Ishikawa (cell line): ENCODE data around the gene NEGR1.

Source experiments
- CEBPB ChIP-seq: IDR thresholded peaks from 2 replicates; pipeline ENCODE4 v1.6.1; 2012
- CREB1 ChIP-seq: IDR thresholded peaks from 2 replicates; pipeline ENCODE4 v1.6.1; 2012; ENCODE audit warnings: low read depth
- EGR1 ChIP-seq: IDR thresholded peaks from 2 replicates; pipeline ENCODE4 v1.6.1; 2012
- EP300 ChIP-seq: IDR thresholded peaks from 2 replicates; pipeline ENCODE4 v1.6.1; 2012; ENCODE audit warnings: borderline replicate concordance
- FOXM1 ChIP-seq: IDR thresholded peaks from 2 replicates; pipeline ENCODE4 v1.6.1; 2012; ENCODE audit warnings: low read depth, borderline replicate concordance
- NFIC ChIP-seq: IDR thresholded peaks from 2 replicates; pipeline ENCODE4 v1.6.1; 2012
- RAD21 ChIP-seq: IDR thresholded peaks from 2 replicates; pipeline ENCODE4 v1.6.1; 2012; ENCODE audit warnings: low read depth
- TAF1 ChIP-seq: IDR thresholded peaks from 2 replicates; pipeline ENCODE4 v1.6.1; 2012; ENCODE audit warnings: low read depth, mild to moderate bottlenecking
- TCF12 ChIP-seq: IDR thresholded peaks from 2 replicates; pipeline ENCODE4 v1.6.1; 2012; ENCODE audit warnings: low read depth
- TEAD4 ChIP-seq: IDR thresholded peaks from 2 replicates; pipeline ENCODE4 v1.6.1; 2012
- YY1 ChIP-seq: IDR thresholded peaks from 2 replicates; pipeline ENCODE4 v1.6.1; 2012; ENCODE audit warnings: low read depth
- ZBTB7A ChIP-seq: IDR thresholded peaks from 2 replicates; pipeline ENCODE4 v1.6.1; 2012; ENCODE audit warnings: low read depth
- TF ChIP-seq, protein P1 (sequence below): IDR thresholded peaks from 2 replicates; pipeline ENCODE4 v1.6.1; 2012
- TF ChIP-seq, protein P2 (sequence below): IDR thresholded peaks from 2 replicates; pipeline ENCODE4 v1.6.1; 2012
- TF ChIP-seq, protein P3 (sequence below): IDR thresholded peaks from 2 replicates; pipeline ENCODE4 v1.6.1; 2012; ENCODE audit warnings: low read depth, mild to moderate bottlenecking

The NEGR1 gene

DNA sequence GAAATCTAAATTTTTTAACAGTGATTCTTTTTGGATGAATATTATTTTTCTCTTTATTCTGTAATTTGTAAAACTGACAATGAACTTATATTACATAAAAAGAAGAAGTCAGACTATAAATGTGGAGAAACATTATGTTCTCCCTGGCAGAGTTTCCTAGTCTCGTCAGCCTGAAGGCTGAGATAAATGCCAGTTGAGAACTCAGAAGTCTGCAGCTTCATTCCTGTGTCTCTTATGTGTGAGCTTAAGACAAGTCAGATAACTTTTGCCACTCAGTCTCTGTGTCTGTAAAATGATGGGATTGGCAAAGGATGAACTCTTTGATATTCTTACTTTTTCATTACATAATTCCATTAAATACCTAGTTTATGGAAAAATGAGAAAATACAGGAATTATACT lies 632.7 kb downstream of the NEGR1 start:
- TF ChIP-seq RAD21 (no peak), NFIC (no peak), TCF12 (no peak), CEBPB (no peak), EGR1 (no peak), EP300 (no peak), TAF1 (no peak), YY1 (no peak), FOXM1 (no peak), ZBTB7A (no peak), TEAD4 (no peak)
- TF ChIP-seq, protein P1, sequence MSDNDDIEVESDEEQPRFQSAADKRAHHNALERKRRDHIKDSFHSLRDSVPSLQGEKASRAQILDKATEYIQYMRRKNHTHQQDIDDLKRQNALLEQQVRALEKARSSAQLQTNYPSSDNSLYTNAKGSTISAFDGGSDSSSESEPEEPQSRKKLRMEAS, result no peak
- TF ChIP-seq, protein P2, sequence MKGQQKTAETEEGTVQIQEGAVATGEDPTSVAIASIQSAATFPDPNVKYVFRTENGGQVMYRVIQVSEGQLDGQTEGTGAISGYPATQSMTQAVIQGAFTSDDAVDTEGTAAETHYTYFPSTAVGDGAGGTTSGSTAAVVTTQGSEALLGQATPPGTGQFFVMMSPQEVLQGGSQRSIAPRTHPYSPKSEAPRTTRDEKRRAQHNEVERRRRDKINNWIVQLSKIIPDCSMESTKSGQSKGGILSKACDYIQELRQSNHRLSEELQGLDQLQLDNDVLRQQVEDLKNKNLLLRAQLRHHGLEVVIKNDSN, result no peak
- TF ChIP-seq, protein P3, sequence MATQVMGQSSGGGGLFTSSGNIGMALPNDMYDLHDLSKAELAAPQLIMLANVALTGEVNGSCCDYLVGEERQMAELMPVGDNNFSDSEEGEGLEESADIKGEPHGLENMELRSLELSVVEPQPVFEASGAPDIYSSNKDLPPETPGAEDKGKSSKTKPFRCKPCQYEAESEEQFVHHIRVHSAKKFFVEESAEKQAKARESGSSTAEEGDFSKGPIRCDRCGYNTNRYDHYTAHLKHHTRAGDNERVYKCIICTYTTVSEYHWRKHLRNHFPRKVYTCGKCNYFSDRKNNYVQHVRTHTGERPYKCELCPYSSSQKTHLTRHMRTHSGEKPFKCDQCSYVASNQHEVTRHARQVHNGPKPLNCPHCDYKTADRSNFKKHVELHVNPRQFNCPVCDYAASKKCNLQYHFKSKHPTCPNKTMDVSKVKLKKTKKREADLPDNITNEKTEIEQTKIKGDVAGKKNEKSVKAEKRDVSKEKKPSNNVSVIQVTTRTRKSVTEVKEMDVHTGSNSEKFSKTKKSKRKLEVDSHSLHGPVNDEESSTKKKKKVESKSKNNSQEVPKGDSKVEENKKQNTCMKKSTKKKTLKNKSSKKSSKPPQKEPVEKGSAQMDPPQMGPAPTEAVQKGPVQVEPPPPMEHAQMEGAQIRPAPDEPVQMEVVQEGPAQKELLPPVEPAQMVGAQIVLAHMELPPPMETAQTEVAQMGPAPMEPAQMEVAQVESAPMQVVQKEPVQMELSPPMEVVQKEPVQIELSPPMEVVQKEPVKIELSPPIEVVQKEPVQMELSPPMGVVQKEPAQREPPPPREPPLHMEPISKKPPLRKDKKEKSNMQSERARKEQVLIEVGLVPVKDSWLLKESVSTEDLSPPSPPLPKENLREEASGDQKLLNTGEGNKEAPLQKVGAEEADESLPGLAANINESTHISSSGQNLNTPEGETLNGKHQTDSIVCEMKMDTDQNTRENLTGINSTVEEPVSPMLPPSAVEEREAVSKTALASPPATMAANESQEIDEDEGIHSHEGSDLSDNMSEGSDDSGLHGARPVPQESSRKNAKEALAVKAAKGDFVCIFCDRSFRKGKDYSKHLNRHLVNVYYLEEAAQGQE, result no peak

DNA sequence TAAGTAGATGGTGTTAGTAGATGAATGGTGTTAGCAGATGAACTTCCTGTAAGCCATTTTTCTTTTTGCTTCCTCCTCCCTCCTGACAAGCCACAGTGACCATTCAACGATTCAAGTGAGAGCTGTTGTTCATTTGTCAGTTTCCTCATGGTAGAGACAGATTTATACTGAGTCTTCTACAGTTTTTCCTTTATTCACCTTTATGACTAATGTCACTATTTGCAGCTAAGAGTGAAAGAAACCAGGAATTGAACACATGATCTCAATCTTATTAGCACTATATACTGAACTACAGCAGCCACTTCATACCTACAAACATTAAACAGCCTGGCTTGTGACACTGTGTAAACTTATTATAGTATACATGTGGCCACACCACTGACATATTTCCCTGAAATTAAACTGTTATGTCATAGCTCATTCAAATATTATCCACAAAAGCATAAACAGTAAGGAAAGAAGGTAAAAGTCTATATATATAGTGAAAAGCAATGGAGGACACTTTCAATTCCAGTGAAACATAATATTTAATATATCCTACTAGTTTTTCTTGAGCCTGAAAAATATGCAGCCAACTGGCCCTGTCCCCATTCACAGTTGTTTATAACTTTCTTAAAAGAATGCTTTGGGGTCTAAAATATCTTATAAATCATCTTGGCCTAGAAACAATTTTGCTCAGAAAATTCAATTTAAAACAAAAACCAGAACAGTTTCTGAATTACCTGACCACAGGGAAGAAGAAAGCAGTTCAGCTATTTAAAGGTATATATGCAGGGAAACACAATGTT lies 634.6 kb downstream of the NEGR1 start:
- TF ChIP-seq, protein P1, result no peak
- TF ChIP-seq EP300, result no peak
- no peak for TF ChIP-seq EGR1

DNA sequence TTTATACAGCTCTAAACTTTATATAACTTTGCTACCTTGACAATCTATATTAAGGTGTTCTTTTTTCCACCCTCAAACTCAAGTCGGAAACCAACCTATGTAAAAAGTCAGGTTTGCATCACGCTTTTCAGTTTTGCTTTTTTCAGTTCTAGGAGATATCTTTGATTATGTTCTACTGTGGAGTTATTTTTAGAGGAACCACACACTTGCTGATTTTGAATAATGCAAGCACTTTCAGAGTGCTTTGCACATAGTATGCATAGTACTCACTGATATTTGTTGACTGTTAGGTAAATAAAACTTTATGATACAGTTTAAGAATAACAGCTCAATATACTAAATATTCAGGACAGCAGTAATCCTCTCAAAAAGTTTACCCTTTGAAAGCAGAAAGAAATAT lies 637.3 kb downstream of the NEGR1 start:
- no peak for TF ChIP-seq EGR1

DNA sequence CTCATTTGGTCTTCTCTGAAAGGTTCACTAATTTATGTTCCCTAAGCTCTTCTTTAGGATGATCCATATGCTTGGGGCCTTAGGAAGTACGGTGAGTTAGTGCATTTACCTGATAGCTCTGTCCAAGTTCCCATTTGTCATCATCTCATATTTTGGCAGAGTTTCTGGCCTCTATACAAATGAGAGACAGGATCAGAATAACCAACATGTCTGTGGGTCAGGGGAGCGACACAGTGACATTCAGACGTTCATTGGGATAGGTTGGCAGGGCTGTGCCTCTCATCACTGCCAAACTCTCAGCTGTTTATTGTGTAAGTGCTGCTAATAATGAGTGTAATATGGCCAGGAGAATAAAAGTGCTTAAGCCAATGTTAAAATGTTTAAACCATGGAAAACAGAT lies 640.4 kb downstream of the NEGR1 start:
- TF ChIP-seq, protein P2, result no peak
- TF ChIP-seq FOXM1 (no peak), EGR1 (no peak), ZBTB7A (no peak), TEAD4 (no peak), TAF1 (no peak)
- TF ChIP-seq, protein P1, result no peak

DNA sequence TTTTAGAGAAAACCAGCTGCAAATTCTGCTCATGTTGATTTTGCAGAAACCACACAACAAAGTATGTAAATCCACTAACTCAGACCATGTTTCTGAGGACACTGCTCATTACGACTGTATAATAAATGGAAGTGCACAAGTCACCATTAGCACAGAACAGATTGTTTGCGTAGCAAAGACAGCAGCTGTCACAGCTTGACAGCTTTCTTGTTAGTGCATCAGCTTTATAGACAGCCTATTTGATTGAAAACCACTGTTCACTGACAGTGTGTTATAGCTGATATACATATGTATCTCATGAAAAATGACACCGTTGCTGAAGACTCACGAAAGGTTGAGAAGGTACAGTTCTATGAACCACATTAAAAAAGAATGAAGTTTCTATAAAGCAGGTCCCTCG lies 641.3 kb downstream of the NEGR1 start:
- TF ChIP-seq NFIC, result no peak
- TF ChIP-seq YY1, result no peak
- TF ChIP-seq, protein P3, result no peak
- TF ChIP-seq TAF1, result no peak

DNA sequence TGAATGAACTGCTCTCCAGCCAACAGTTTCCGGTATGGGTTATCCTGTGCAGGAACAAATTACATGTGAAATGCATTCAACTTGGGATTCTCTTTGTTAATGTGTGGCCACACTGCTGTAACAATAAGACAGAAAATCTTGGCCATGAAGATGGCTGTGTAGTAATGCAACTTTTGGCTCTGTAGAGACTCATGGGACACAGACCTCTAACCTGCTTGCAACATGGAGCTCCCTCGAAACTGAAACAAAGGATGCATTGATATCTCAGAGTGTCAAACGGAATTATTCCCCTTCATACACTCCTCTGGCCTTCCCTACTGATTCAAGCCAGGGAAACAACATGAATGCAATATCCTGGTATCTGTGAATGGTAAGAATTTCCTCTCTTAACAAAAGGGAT lies 642.2 kb downstream of the NEGR1 start:
- TF ChIP-seq, protein P3, result no peak
- TF ChIP-seq FOXM1, result no peak
- no peak for TF ChIP-seq EGR1
- no peak for TF ChIP-seq EP300
- no peak for TF ChIP-seq CEBPB
- no peak for TF ChIP-seq NFIC
- no peak for TF ChIP-seq TAF1
- TF ChIP-seq TEAD4, result no peak
- TF ChIP-seq, protein P1, result no peak
- TF ChIP-seq ZBTB7A, result no peak
- no peak for TF ChIP-seq RAD21
- no peak for TF ChIP-seq CREB1
- TF ChIP-seq YY1, result no peak
